SH-SY5Y (cell line): ENCODE data around the gene SMYD1.

Experiments used
- GATA2 ChIP-seq: IDR thresholded peaks from 2 replicates; pipeline ENCODE4 v1.6.1; 2011; ENCODE audit warnings: mild to moderate bottlenecking, low read depth, low read length
- GATA3 ChIP-seq: IDR thresholded peaks from 2 replicates; pipeline ENCODE4 v1.6.1; 2011; ENCODE audit warnings: low read depth, mild to moderate bottlenecking, low read length, moderate library complexity

SMYD1 gene

GRCh38 chr2:88159955-88160415 lies 92.4 kb downstream of the SMYD1 start:
- TF ChIP-seq GATA3: no peak
- no peak for TF ChIP-seq GATA2

DNA sequence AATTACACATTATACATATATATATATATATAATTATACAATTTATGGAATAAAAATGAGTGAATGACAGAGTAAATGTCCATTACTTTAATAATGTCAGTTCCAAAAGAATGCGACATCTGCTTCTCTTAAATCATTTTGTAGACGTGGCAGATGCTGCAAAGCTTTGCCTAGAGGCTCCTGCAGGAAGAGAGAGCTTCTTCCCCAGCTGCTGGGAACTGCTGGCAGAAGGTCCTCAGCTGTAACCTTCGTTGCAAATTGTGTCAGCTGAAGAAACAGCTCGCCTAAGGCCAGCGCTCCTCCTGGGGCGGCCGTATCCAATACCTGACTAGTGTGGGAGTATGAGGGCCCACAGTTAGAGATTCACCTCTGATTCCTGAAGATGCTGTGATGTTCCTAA lies 92.9 kb downstream of the SMYD1 start:
- TF ChIP-seq GATA2 (no peak), GATA3 (no peak)

DNA sequence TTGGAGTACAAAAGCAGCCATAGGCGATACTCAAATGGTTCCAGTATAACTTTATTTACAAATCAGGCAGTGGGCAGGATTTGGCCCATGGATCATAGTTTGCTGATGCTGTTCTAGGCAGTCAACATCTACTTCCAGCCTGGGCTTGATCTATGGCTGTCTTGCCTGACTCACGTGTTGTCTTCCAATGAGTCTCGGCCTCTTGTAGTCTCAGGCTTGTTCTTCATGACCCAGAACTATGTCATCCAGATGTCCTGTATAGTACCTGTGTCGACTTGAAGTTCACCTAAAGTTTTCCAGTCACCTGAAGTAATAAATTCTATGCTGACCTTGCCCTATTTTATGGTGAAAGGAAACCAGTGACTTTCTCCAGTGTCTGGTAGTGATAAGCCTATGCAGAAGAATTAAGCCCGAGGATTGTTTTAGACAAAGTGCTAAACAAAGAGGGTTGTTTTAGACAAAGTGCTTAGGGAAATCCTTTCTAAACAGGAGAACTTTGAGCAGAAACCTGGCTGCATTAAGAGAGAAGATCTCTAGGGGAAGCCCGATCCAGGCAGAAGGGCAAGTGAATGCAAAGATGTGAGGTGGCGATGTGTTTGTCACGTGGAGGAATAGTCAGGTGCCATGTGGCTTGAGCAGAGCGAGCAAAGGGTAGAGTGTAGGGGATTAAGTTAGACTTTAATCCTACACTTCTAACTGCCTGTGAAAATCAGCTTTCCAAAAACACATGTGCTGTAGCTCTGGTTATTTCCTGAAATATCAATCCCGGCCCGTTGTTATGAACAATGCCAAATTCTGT lies 94.0 kb downstream of the SMYD1 start:
- TF ChIP-seq GATA3 (no peak), GATA2 (no peak)
